Activated T-helper 2 cell treated with anti-CD3 and anti-CD28 coated beads, Interferon-gamma antibody, Interleukin-2, Interleukin-4, amounts not matched to agents 10 μg/mL and 5 μg/mL and 100 μg/mL, durations not matched to agents 14 hours and 24 hours and 36 hours (primary cell): ENCODE measurements around the gene EXOC6B. TPM values are rescaled to one million over a fixed set of nuclear protein-coding genes. Genes with fewer than 3 reads are reported as not detected.

ENCODE experiments used
- DNase-seq: peaks from one replicate; pipeline ENCODE4 v3.0.0; 2021; ENCODE audit warnings: low spot score
- H3K27ac Mint-ChIP-seq: one replicate; pipeline ENCODE4 v1.8.0; 2021; ENCODE audit warnings: mixed read lengths
- H3K27me3 Mint-ChIP-seq: one replicate; pipeline ENCODE4 v1.8.0; 2021; ENCODE audit warnings: low read depth, mixed read lengths
- H3K36me3 Mint-ChIP-seq: one replicate; pipeline ENCODE4 v1.8.0; 2021; ENCODE audit warnings: low read depth, mixed read lengths
- H3K4me1 Mint-ChIP-seq: one replicate; pipeline ENCODE4 v1.8.0; 2021; ENCODE audit warnings: low read depth, mixed read lengths
- H3K4me3 Mint-ChIP-seq: one replicate; pipeline ENCODE4 v1.8.0; 2021; ENCODE audit warnings: low read depth, mild to moderate bottlenecking, moderate library complexity, mixed read lengths
- H3K9me3 Mint-ChIP-seq: one replicate; pipeline ENCODE4 v1.8.0; 2021; ENCODE audit warnings: mixed read lengths
- intact Hi-C: fragments of 100-400 bp; cut with micrococcal nuclease; formaldehyde crosslinking; loops from one replicate; pipeline ENCODE4 v1.15.1; 2023
- total RNA-seq: library from RNA; stranded (reverse); gene quantifications from 2 replicates; pipeline ENCODE4 v1.2.3, GENCODE V29; 2022

EXOC6B gene
- 9.3 and 9.4 TPM in 2 replicates for total RNA-seq

DNA sequence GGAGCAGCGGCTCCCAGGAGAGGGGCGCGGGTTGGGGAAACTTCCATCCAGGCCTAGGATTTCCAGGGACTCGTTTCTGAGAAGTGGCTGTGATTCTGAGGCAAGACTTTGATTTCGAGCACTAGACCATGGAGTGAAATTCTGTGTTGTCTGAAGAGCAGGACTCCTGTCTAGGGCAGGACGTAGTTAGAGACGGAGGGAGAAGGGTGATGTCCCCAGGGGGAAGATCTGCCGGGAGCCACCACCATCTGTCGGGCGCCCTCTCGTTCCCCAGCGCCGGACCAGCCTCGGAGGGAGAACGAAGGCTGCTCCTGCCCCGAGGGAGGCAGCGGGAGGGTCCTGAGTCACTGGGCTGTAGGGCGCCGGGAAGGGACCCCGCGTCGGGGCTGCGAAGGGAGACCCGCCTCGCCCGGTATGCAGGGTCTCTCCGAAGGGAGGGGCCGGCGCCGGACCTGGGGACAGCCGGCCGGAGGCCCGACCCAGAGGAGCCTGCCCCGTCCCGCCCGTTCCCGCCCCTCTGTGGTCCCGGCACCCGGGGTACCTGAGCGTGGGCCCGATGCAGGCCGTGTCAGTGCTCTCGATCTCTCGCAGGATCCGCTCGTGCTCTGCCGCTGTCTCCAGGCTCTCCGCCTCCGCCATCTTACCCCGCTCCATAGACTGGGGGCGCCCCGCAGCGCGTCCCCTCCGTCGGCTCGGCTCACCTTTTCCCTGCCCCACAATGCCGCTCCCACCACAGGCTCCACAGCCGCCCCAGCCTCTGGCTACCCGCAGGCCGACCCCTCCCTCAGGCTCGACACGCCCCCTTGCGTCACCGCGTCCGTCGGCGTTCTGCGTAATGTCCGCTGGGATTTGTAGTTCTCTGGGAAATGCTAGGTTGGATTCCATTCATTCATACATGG lies at the start of gene EXOC6B:
TSS of gene EXOC6B (minus strand) at position 777 of the 899 bp plus-strand sequence.
- H3K27ac Mint-ChIP-seq, result peak within 1 kb of the TSS; percentile 54
- intact Hi-C loops, result loop anchor here (2.0 kb wide), 1 partner anchor 37 kb away; no protein-coding TSS in a partner anchor

GRCh38 chr2:72871880-72872279 lies 46.0 kb upstream of the EXOC6B start:
- intact Hi-C loops, result no loop called here
- Mint-ChIP-seq H3K9me3 (no peaks in the 10 kb centered on the region), H3K27me3 (peaks cover 35% of the 10 kb centered on the region), H3K4me3 (no peak overlapping the region), H3K36me3 (no peaks in the 10 kb centered on the region), H3K27ac (no peak overlapping the region), H3K4me1 (no peaks in the 10 kb centered on the region)
- no peak for DNase-seq

More for the DNA sequence above, at the start of gene EXOC6B:
- Mint-ChIP-seq H3K4me3 (peak within 1 kb of the TSS; percentile 89), H3K36me3 (peaks cover 6% of the 10 kb centered on the region), H3K27me3 (peaks cover 2% of the 10 kb centered on the region), H3K9me3 (no peaks in the 10 kb centered on the region), H3K4me1 (peaks cover 44% of the 10 kb centered on the region)
- peak; percentile 79 for DNase-seq

- H3K27ac Mint-ChIP-seq, result no peak overlapping the region
- H3K27me3 Mint-ChIP-seq, result peaks cover 35% of the 10 kb centered on the region
- H3K4me3 Mint-ChIP-seq, result no peak overlapping the region
- H3K36me3 Mint-ChIP-seq, result no peaks in the 10 kb centered on the region
- intact Hi-C loops, result no loop called here
- no peaks in the 10 kb centered on the region for H3K9me3 Mint-ChIP-seq
- H3K4me1 Mint-ChIP-seq, result no peaks in the 10 kb centered on the region
- DNase-seq, result no peak
Observed at GRCh38 chr2:72871060-72871459, 45.2 kb upstream of the EXOC6B start.

- DNase-seq, result no peak
Observed at GRCh38 chr2:72864500-72864899, 38.7 kb upstream of the EXOC6B start.

GRCh38 chr2:72863046-72863445 lies 37.2 kb upstream of the EXOC6B start:
- Mint-ChIP-seq H3K27me3 (peaks cover 34% of the 10 kb centered on the region), H3K27ac (no peak overlapping the region), H3K36me3 (no peaks in the 10 kb centered on the region), H3K9me3 (no peaks in the 10 kb centered on the region), H3K4me1 (peaks cover 11% of the 10 kb centered on the region), H3K4me3 (no peak overlapping the region)
- DNase-seq, result no peak
- intact Hi-C loops, result loop anchor here (2.0 to 5.0 kb wide), 2 partner anchors 38 to 54 kb away; partner anchors contain the start of gene EMX1

More at GRCh38 chr2:72864500-72864899, 38.7 kb upstream of the EXOC6B start:
- Mint-ChIP-seq H3K9me3 (no peaks in the 10 kb centered on the region), H3K4me1 (peaks cover 11% of the 10 kb centered on the region), H3K4me3 (no peak overlapping the region), H3K36me3 (no peaks in the 10 kb centered on the region), H3K27ac (no peak overlapping the region), H3K27me3 (peaks cover 34% of the 10 kb centered on the region)
- intact Hi-C loops, result loop anchor here (5.0 kb wide), 1 partner anchor 53 kb away; the partner anchor contains the start of gene EMX1

DNA sequence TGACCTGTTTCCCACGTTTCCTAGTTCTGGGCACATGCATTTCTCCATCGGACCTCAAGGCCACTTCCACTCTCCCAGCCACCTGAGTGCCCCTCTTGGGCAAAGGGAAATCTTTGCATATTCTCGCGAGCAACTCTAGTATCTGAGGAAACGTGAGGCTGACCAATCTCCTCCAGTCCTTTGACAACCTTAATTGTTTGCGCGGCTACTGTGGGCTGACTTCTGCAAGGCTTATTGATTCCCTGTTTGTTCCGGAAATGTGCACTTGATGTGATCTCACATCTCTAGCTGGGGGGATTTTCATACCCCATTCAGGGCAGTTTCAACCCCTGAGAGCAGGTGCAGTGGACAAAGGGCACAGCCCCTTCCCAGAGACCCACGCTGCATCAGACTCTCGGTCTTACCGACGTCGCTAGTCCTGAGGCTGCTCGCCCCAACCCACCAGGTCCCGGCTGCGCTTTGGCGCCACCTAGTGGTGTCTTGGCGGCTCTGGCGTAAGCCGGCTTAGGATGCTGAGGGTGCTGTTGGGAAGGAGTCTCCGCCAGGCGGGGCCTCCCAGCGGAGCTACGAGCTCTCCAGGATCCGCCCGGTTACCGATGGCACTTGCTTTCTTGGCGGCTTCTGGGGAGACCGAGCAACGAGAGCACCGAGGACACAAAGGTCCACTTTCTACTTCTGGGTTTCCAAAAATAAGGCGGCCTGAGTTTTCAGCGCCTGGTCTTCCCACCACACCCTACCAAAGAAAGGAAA lies 36.6 kb upstream of the EXOC6B start:
- peak; percentile 81 for DNase-seq
- peak overlapping the region; percentile 49 for H3K4me3 Mint-ChIP-seq
- peaks cover 35% of the 10 kb centered on the region for H3K27me3 Mint-ChIP-seq
- no peaks in the 10 kb centered on the region for H3K36me3 Mint-ChIP-seq
- intact Hi-C loops, result loop anchor here (1.0 to 5.0 kb wide), 3 partner anchors 38 to 91 kb away; partner anchors contain the start of gene EMX1
- H3K27ac Mint-ChIP-seq, result no peak overlapping the region
- H3K4me1 Mint-ChIP-seq, result peaks cover 11% of the 10 kb centered on the region
- no peaks in the 10 kb centered on the region for H3K9me3 Mint-ChIP-seq

- Mint-ChIP-seq H3K36me3 (no peaks in the 10 kb centered on the region), H3K27me3 (peaks cover 49% of the 10 kb centered on the region), H3K4me1 (peaks cover 11% of the 10 kb centered on the region), H3K4me3 (no peak overlapping the region), H3K9me3 (no peaks in the 10 kb centered on the region), H3K27ac (no peak overlapping the region)
- intact Hi-C loops, result loop anchor here (5.0 kb wide), 1 partner anchor 57 kb away; the partner anchor contains the start of gene EMX1
- DNase-seq, result peak; percentile 27
Observed at GRCh38 chr2:72859831-72860262, 34.0 kb upstream of the EXOC6B start.

DNA sequence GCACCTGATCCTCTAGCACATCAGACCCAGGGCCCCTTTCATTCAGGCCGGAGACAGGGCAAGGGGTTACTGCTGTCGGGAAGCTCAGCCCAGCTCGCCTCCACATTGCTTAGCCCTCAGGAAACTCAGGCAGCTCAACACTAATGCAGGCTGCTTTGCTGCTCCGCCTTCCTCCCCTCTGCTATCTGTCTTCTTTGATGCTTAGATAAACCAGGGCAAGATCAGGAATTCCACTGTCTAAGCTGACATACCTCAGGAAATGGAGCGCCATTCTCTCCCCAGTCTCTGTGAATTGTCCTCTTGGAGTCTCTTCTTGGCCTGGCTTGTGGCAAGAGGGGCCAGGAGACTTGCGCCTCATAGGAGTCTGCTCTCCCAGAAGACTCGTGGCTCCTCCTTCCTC lies 25.5 kb upstream of the EXOC6B start:
- no peak overlapping the region for H3K27ac Mint-ChIP-seq
- no peak overlapping the region for H3K4me3 Mint-ChIP-seq
- no peaks in the 10 kb centered on the region for H3K36me3 Mint-ChIP-seq
- intact Hi-C loops, result no loop called here
- H3K27me3 Mint-ChIP-seq, result peaks cover 24% of the 10 kb centered on the region
- no peak for DNase-seq
- H3K9me3 Mint-ChIP-seq, result no peaks in the 10 kb centered on the region
- H3K4me1 Mint-ChIP-seq, result no peaks in the 10 kb centered on the region

DNA sequence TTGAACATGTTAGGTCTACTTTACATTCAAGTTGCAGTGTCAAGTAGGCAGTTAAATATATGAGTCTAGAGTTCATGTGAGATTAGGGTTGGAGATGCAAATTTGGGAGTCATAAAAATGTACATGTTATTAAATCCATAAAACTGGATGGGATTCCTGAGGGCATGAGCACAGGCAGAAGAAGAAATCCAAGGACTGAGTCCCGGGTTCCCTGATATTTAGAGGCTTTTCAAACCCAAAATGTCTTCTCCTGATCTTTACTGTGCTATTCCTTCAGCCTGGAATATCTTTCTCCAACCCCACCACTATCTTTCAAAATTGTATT lies 23.3 kb upstream of the EXOC6B start:
- no peak overlapping the region for H3K27ac Mint-ChIP-seq
- no peak overlapping the region for H3K4me3 Mint-ChIP-seq
- no peaks in the 10 kb centered on the region for H3K36me3 Mint-ChIP-seq
- no peak for DNase-seq
- no peaks in the 10 kb centered on the region for H3K9me3 Mint-ChIP-seq
- H3K27me3 Mint-ChIP-seq, result peaks cover 12% of the 10 kb centered on the region
- intact Hi-C loops, result no loop called here
- peaks cover 2% of the 10 kb centered on the region for H3K4me1 Mint-ChIP-seq

DNA sequence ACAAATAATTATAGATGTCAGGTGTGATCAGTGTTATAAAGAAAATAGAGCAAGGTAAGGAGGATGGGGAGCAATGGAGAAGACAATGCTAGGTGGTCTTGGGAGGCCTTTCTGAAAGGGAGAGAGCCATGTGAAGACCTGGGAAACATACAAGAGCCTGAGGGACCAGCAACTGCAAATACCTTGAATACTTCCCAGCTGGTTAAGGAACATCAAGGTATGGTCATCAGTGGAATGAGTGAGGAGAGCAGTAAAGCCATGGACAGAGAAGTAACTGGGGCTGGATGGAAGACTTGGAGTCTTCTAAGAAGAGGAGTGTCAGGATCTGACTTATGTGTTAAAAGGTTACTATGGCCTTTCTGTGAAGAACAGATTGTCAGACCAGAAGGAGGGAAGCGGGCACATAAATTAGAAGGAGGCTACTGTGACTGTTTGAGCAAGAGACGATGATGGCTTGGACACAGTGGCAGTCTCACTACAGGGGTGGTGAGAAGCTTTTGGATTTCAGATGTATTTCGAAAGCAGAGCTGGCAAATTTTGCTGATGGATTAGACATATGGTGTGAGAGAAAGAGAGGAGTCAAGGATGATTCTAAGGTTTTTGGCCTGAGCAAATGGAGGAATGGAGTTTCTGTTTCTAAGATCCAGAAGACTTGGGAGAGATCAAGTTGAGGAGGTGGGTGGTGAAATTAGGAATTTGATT lies 22.8 kb upstream of the EXOC6B start:
- Mint-ChIP-seq H3K9me3 (no peaks in the 10 kb centered on the region), H3K27me3 (peaks cover 9% of the 10 kb centered on the region), H3K4me1 (peaks cover 2% of the 10 kb centered on the region), H3K36me3 (no peaks in the 10 kb centered on the region), H3K4me3 (no peak overlapping the region), H3K27ac (no peak overlapping the region)
- intact Hi-C loops, result no loop called here
- no peak for DNase-seq

DNA sequence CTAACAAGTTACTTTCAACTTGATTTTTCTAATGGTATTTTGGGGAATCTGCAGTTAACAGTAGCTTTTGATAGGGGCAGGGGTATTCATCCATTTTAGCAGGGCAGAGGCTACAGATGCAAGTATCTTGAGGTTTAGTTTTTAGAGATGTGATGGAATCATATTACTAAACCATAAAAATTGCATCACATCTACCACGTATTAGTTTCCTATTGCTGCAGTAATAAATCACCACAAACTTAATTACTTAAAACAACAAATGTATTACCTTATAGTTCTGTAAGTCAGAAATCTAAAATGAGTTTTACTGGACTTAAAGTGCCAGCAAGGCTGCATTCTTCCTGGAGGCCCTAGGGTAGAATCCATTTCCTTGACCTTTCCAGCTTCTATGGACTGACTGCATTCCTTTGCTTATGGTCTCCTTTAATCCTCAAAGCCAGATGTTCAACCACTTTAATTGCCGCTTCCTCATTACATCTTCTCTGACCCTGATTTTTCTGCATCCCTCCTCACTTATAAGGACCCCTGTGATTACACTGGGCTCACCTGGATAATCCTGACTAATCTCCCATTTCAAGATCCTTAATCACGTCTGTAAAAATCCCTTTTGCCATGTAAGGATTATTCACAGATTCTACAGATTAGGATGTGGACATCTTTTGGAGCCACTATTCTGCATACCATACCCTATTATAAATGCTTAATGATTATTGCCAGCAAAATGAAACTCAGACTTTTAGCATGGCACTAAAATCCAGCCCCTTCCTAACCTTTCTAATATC lies 21.9 kb upstream of the EXOC6B start:
- Mint-ChIP-seq H3K4me3 (no peak overlapping the region), H3K4me1 (peaks cover 2% of the 10 kb centered on the region), H3K9me3 (no peaks in the 10 kb centered on the region), H3K36me3 (no peaks in the 10 kb centered on the region), H3K27ac (no peak overlapping the region), H3K27me3 (peaks cover 7% of the 10 kb centered on the region)
- no peak for DNase-seq
- intact Hi-C loops, result loop anchor here (2.0 kb wide), 1 partner anchor 17 kb away; no protein-coding TSS in a partner anchor
